Fibroblast of skin of right quadriceps (primary cell): ENCODE measurements around the gene PLPPR4.

Source experiments
- DNase-seq: peaks from one replicate; pipeline ENCODE4 v3.0.0-alpha.2; 2013

PLPPR4 gene

DNA sequence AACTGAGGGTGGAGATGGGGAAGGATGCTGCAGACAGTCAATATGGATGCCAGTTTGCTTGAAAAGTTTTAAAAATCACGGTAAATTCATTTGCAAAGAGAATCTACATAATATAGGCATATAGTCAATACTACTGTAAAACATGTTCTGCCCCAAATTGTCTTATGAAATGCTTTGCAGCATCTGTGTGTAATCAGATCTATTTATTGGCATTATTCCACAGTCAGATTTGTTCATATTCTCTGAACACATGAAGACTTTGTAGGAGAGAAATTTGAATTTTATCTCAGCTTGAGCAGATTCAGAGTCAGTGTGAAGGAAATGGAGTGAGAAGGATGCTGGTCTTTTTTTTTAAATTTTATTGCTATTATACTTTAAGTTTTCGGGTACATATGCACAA is 88.5 kb downstream of the PLPPR4 start:
- no peak for DNase-seq

DNA sequence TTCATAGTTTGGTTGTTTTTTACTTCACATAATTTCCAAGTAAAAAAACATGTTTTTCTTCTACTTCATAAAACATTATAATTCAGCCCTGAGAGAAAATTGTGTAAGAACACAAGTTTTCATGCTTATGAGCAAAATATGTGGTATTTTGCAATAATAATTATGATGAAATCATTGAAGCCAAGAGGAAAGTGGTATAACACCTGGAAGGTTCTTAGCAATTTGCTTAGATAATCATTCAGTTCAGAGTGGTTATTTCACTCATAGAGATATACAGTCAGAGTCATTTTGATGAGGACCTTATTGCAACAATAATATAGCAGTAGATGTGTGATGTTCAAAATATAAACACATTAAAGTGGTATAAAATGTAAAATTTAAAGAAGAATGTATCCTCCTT is 94.5 kb downstream of the PLPPR4 start:
- no peak for DNase-seq
